Measurements from ENCODE around the gene GGTLC1. TPM values are rescaled to one million over a fixed set of nuclear protein-coding genes. Genes with fewer than 3 reads are reported as not detected.

Gene GGTLC1
- total and polyA plus RNA-seq, 2 of the 8 experiments (the other 6 are each of a cell fraction or from before 2014, with no cell fraction given), result not detected

GRCh38 chr20:23959054-23959453, 29.5 kb downstream of the GGTLC1 start:
- H3K9ac ChIP-seq (replicated peaks in 1 of 4; ENCODE audit: extremely low read depth in 1 of 4, low read depth in 3 of 4, low read length in 3 of 4), result no peak overlapping the region
- DNase-seq (ENCODE audit: low read depth in 1 of 2, low spot score in 2 of 2) (no peak), FAIRE-seq (no peak)
- H2AFZ ChIP-seq (ENCODE audit: low read length), result no peak overlapping the region
- peaks cover 0 to 21% of the 10 kb centered on the region in 2 experiments; a peak in 2 of 4 replicates for H3K9me3 ChIP-seq (ENCODE audit: insufficient read depth in 2 of 2, low read depth in 1 of 2, low read length in 1 of 2)
- ChIA-PET CTCF (ENCODE audit: partially characterized antibody) (no interaction called here), POLR2A (ENCODE audit: partially characterized antibody) (no interaction called here)
- no peak overlapping the region for H2AK5ac ChIP-seq (ENCODE audit: low read depth, low read length)
- H2BK12ac ChIP-seq (ENCODE audit: low read depth, low read length), result no peak overlapping the region
- H3K4ac ChIP-seq (replicated peaks; ENCODE audit: insufficient read length, low read depth, low read length), result no peak overlapping the region
- H4K8ac ChIP-seq (ENCODE audit: extremely low read depth, insufficient read depth, low read length), result no peak overlapping the region
- H3K14ac ChIP-seq (ENCODE audit: insufficient read length), result no peak overlapping the region
- no peak overlapping the region for H3K56ac ChIP-seq (replicated peaks; ENCODE audit: insufficient read length, low read depth, low read length)
- H3K4me3 ChIP-seq (ENCODE audit: extremely low read depth in 1 of 4, insufficient read depth in 2 of 4, low read depth in 3 of 4, low read length in 4 of 4), result no peak overlapping the region
- H3K79me1 ChIP-seq (ENCODE audit: low read depth, low read length), result no peaks in the 10 kb centered on the region
- no peaks in the 10 kb centered on the region for H3K23me2 ChIP-seq (ENCODE audit: low read depth, low read length)
- H3K36me3 ChIP-seq (ENCODE audit: control insufficient read depth in 2 of 4, insufficient read depth in 4 of 4, low read length in 3 of 4), result no peaks in the 10 kb centered on the region
- no peaks in the 10 kb centered on the region for H4K20me1 ChIP-seq (replicated peaks in 1 of 2; ENCODE audit: control insufficient read depth in 1 of 2, insufficient read depth in 2 of 2, low read length in 2 of 2)
- WGBS, 2 experiments (ENCODE audit: extremely low coverage in 1 of 2, insufficient coverage in 1 of 2, insufficient read length in 1 of 2, insufficient replicate concordance in 2 of 2, low coverage in 1 of 2, low lambda C conversion rate in 2 of 2, missing lambda C conversion rate in 1 of 2), result 92% methylated on average over 7 of the region's 7 CpGs; no CpG with 5 or more reads in 1 of the 2 experiments
- no peak overlapping the region for H4K5ac ChIP-seq (ENCODE audit: insufficient read length, low read depth, low read length)
- no peak overlapping the region for H3K18ac ChIP-seq (ENCODE audit: extremely low read depth, low read length)
- H2BK20ac ChIP-seq (ENCODE audit: low read length), result no peak overlapping the region
- H3K4me2 ChIP-seq (ENCODE audit: insufficient read depth in 1 of 2, low read depth in 2 of 2, low read length in 2 of 2), result no peak overlapping the region
- H3K23ac ChIP-seq (ENCODE audit: insufficient read length), result no peak overlapping the region
- no peak overlapping the region for H2BK5ac ChIP-seq (ENCODE audit: low read depth, low read length)
- H3K27ac ChIP-seq (ENCODE audit: low read depth, low read length), result no peak overlapping the region
- H3K27me3 ChIP-seq (replicated peaks in 1 of 4; ENCODE audit: control insufficient read depth in 3 of 4, extremely low read depth in 1 of 4, insufficient read depth in 3 of 4, low read length in 3 of 4), result no peaks in the 10 kb centered on the region; a peak in 1 of 7 replicates
- H2BK15ac ChIP-seq (ENCODE audit: low read length), result no peak overlapping the region
- no peaks in the 10 kb centered on the region for H3K79me2 ChIP-seq (ENCODE audit: control insufficient read depth in 1 of 2, insufficient read depth in 2 of 2, low read length in 2 of 2)
- no peak overlapping the region for H4K91ac ChIP-seq (replicated peaks; ENCODE audit: insufficient read length, low read length)
- H2BK120ac ChIP-seq (replicated peaks; ENCODE audit: low read depth, low read length), result no peak overlapping the region
- peaks cover 0 to 4% (median 2%) of the 10 kb centered on the region in 4 experiments; a peak in 3 of 7 replicates for H3K4me1 ChIP-seq (replicated peaks in 1 of 4; ENCODE audit: control insufficient read depth in 3 of 4, insufficient read depth in 4 of 4, low read length in 3 of 4)
- TF ChIP-seq SIX5 (IDR thresholded peaks at IDR 0.05; ENCODE audit: low read depth, low read length), result no peak
- no peak for TF ChIP-seq HDAC2 (IDR thresholded peaks at IDR 0.05; ENCODE audit: borderline replicate concordance in 1 of 2, low read depth in 2 of 2, low read length in 2 of 2)
- no peak for TF ChIP-seq TAF1 (IDR thresholded peaks at IDR 0.05; ENCODE audit: low read depth, low read length)
- no peak for TF ChIP-seq CBX5 (IDR thresholded peaks at IDR 0.05; ENCODE audit: low read depth, low read length)
- TF ChIP-seq USF2 (IDR thresholded peaks at IDR 0.05; ENCODE audit: low read length), result no peak
- no peak for TF ChIP-seq GTF2F1 (IDR thresholded peaks at IDR 0.05; ENCODE audit: borderline replicate concordance, low read depth, low read length)
- TF ChIP-seq BRCA1 (IDR thresholded peaks at IDR 0.05; ENCODE audit: low read depth, low read length), result no peak
- no peak for TF ChIP-seq CTCF (IDR thresholded peaks at IDR 0.05; ENCODE audit: control extremely low read depth in 1 of 3, insufficient read depth in 1 of 3, low read depth in 1 of 3, low read length in 3 of 3)
- TF ChIP-seq CHD1 (IDR thresholded peaks at IDR 0.05; ENCODE audit: low read depth, low read length), result no peak
- no peak for TF ChIP-seq JUND (IDR thresholded peaks at IDR 0.05; ENCODE audit: low read length)
- no peak for TF ChIP-seq PHF8 (conservative IDR thresholded peaks at IDR 0.05; ENCODE audit: low read depth, low read length)

Measured in H1 (cell line).